Superior temporal gyrus (tissue), 1 donor: ENCODE data around the gene SLX9.
A peak's percentile ranks its signal among the peaks of the same experiment; 100 is the strongest.
"Not testable (repeated sequence)": the region's sequence is repeated elsewhere in the genome, so short reads cannot be mapped to it uniquely, and the experiment has no call there.

Source experiments
- DNase-seq: peaks from one replicate; pipeline ENCODE4 v3.0.0-alpha.2; 2016; ENCODE audit errors: extremely low spot score

The SLX9 gene

GRCh38 chr21:44902268-44903049, 37.4 kb upstream of the SLX9 start:
- no peak for DNase-seq

- no peak for DNase-seq
These were observed 36.7 kb upstream of the SLX9 start for GRCh38 chr21:44903050-44903685.

GRCh38 chr21:44903689-44904088, 36.1 kb upstream of the SLX9 start:
- no peak for DNase-seq

- DNase-seq: no peak
These were observed 35.5 kb upstream of the SLX9 start for GRCh38 chr21:44904141-44904923.

- DNase-seq: no peak
These were observed 34.7 kb upstream of the SLX9 start for GRCh38 chr21:44905016-44905727.

GRCh38 chr21:44905728-44906090, 34.1 kb upstream of the SLX9 start:
- no peak for DNase-seq

- no peak for DNase-seq
These were observed 32.4 kb upstream of the SLX9 start for GRCh38 chr21:44907225-44907965.

GRCh38 chr21:44907966-44908895, 31.6 kb upstream of the SLX9 start:
- DNase-seq: no peak

- DNase-seq: no peak
These were observed 30.9 kb upstream of the SLX9 start for GRCh38 chr21:44908908-44909307.

- DNase-seq: no peak
These were observed 30.1 kb upstream of the SLX9 start for GRCh38 chr21:44909719-44910118.

GRCh38 chr21:44910229-44911067, 29.4 kb upstream of the SLX9 start:
- DNase-seq: no peak

- no peak for DNase-seq
These were observed 28.8 kb upstream of the SLX9 start for GRCh38 chr21:44911068-44911383.

- DNase-seq: peak; percentile 53
These were observed 28.3 kb upstream of the SLX9 start for GRCh38 chr21:44911384-44912157.

- DNase-seq: no peak
These were observed 27.7 kb upstream of the SLX9 start for GRCh38 chr21:44912158-44912473.

GRCh38 chr21:44912506-44913412, 27.1 kb upstream of the SLX9 start:
- not testable (repeated sequence) for DNase-seq

- DNase-seq: no peak
These were observed 26.2 kb upstream of the SLX9 start for GRCh38 chr21:44913425-44914175.
